ENCODE measurements around the gene LGI4.

LGI4 gene

DNA sequence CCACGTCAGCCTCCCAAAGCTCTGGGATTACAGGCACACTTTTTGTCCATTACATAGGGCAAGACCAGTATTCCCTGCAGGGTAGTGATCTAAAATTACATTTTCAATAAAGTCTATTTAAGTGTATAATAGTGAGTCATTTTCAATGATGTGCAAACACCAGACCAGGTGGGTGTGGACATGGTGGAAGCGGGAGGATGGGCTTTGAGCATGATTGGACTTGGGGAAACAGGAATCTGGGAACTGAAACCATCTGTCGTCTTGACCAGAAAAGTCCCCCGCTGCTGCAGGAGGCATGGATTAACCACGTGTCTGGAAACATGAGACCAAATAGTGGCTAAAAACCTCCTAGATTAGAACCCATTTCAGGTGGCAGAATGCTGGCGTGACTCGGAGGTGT is 14.4 kb downstream of the LGI4 start:
- Histone ChIP-seq H3K4me3 (ENCODE audit: insufficient read depth, low read length, poor library complexity, severe bottlenecking) (no peak overlapping the region), H3K79me2 (ENCODE audit: insufficient read depth, low read length) (no peaks in the 10 kb centered on the region), H3K9ac (ENCODE audit: low read length) (no peak overlapping the region), H3K9me2 (replicated peaks; ENCODE audit: insufficient read depth, low read length) (no peaks in the 10 kb centered on the region), H4K20me1 (ENCODE audit: low read depth, low read length) (no peaks in the 10 kb centered on the region), H2AFZ (ENCODE audit: low read depth, low read length, severe bottlenecking) (no peak overlapping the region), H3K4me2 (ENCODE audit: low read depth, low read length, poor library complexity, severe bottlenecking) (no peak overlapping the region), H3K9me3 (ENCODE audit: insufficient read depth, low read length) (no peaks in the 10 kb centered on the region), H3K27me3 (ENCODE audit: low read length) (no peaks in the 10 kb centered on the region), H3K27ac (ENCODE audit: low read depth, low read length) (no peak overlapping the region), H3K36me3 (ENCODE audit: low read length) (no peaks in the 10 kb centered on the region), H3F3A (ENCODE audit: insufficient read depth) (no peaks in the 10 kb centered on the region)
- TF ChIP-seq, protein P1, sequence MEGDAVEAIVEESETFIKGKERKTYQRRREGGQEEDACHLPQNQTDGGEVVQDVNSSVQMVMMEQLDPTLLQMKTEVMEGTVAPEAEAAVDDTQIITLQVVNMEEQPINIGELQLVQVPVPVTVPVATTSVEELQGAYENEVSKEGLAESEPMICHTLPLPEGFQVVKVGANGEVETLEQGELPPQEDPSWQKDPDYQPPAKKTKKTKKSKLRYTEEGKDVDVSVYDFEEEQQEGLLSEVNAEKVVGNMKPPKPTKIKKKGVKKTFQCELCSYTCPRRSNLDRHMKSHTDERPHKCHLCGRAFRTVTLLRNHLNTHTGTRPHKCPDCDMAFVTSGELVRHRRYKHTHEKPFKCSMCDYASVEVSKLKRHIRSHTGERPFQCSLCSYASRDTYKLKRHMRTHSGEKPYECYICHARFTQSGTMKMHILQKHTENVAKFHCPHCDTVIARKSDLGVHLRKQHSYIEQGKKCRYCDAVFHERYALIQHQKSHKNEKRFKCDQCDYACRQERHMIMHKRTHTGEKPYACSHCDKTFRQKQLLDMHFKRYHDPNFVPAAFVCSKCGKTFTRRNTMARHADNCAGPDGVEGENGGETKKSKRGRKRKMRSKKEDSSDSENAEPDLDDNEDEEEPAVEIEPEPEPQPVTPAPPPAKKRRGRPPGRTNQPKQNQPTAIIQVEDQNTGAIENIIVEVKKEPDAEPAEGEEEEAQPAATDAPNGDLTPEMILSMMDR (IDR thresholded peaks at IDR 0.05; ENCODE audit: insufficient read depth, low read length, poor library complexity, severe bottlenecking): no peak
- TF ChIP-seq EZH2phosphoT487 (conservative IDR thresholded peaks at IDR 0.05; ENCODE audit: low read length): no peak

GRCh38 chr19:35119578-35120155 is 15.2 kb downstream of the LGI4 start:
- H3K4me3 ChIP-seq (ENCODE audit: insufficient read depth, low read length, poor library complexity, severe bottlenecking): no peak overlapping the region
- no peaks in the 10 kb centered on the region for H3F3A ChIP-seq (ENCODE audit: insufficient read depth)
- H3K79me2 ChIP-seq (ENCODE audit: insufficient read depth, low read length): no peaks in the 10 kb centered on the region
- H3K36me3 ChIP-seq (ENCODE audit: low read length): no peaks in the 10 kb centered on the region
- no peaks in the 10 kb centered on the region for H3K9me2 ChIP-seq (replicated peaks; ENCODE audit: insufficient read depth, low read length)
- no peak overlapping the region for H3K27ac ChIP-seq (ENCODE audit: low read depth, low read length)
- no peak overlapping the region for H2AFZ ChIP-seq (ENCODE audit: low read depth, low read length, severe bottlenecking)
- no peaks in the 10 kb centered on the region for H3K27me3 ChIP-seq (ENCODE audit: low read length)
- H3K9ac ChIP-seq (ENCODE audit: low read length): no peak overlapping the region
- no peak overlapping the region for H3K4me2 ChIP-seq (ENCODE audit: low read depth, low read length, poor library complexity, severe bottlenecking)
- TF ChIP-seq EZH2phosphoT487 (conservative IDR thresholded peaks at IDR 0.05; ENCODE audit: low read length): no peak
- TF ChIP-seq, protein P1 (IDR thresholded peaks at IDR 0.05; ENCODE audit: insufficient read depth, low read length, poor library complexity, severe bottlenecking): no peak
- H4K20me1 ChIP-seq (ENCODE audit: low read depth, low read length): no peaks in the 10 kb centered on the region
- no peaks in the 10 kb centered on the region for H3K9me3 ChIP-seq (ENCODE audit: insufficient read depth, low read length)

DNA sequence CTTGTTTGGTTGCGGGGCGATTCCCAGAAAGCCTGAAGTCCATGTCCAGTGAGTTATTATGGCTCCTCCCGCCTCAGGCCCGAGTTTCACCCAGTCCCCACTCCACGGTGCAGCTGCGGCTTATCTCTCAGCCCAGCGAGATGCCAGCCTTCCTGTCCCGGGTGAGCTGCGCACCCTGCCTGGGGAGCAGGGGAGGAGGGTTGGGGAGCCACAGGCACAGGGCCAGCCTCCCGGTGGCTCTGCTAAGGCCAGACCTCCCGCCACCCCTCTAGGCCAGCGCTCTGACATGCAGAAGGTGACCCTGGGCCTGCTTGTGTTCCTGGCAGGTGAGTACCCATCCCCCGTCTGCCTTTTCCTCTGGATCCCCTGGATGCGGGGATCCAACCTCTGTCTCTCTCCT is 15.8 kb downstream of the LGI4 start:
- Histone ChIP-seq H3K27me3 (ENCODE audit: low read length) (no peaks in the 10 kb centered on the region), H3K4me2 (ENCODE audit: low read depth, low read length, poor library complexity, severe bottlenecking) (no peak overlapping the region), H4K20me1 (ENCODE audit: low read depth, low read length) (no peaks in the 10 kb centered on the region), H3K79me2 (ENCODE audit: insufficient read depth, low read length) (no peaks in the 10 kb centered on the region), H3K9me2 (replicated peaks; ENCODE audit: insufficient read depth, low read length) (no peaks in the 10 kb centered on the region), H3K9ac (ENCODE audit: low read length) (no peak overlapping the region), H3F3A (ENCODE audit: insufficient read depth) (no peaks in the 10 kb centered on the region), H2AFZ (ENCODE audit: low read depth, low read length, severe bottlenecking) (no peak overlapping the region), H3K4me3 (ENCODE audit: insufficient read depth, low read length, poor library complexity, severe bottlenecking) (no peak overlapping the region), H3K9me3 (ENCODE audit: insufficient read depth, low read length) (no peaks in the 10 kb centered on the region), H3K27ac (ENCODE audit: low read depth, low read length) (no peak overlapping the region), H3K36me3 (ENCODE audit: low read length) (no peaks in the 10 kb centered on the region)
- TF ChIP-seq, protein P1 (IDR thresholded peaks at IDR 0.05; ENCODE audit: insufficient read depth, low read length, poor library complexity, severe bottlenecking): no peak
- no peak for TF ChIP-seq EZH2phosphoT487 (conservative IDR thresholded peaks at IDR 0.05; ENCODE audit: low read length)
